22Rv1 (cell line): ENCODE data around the gene COL28A1.

ENCODE experiments used
- ZFX ChIP-seq: fragments of 450-650 bp; IDR thresholded peaks from 2 replicates; pipeline ENCODE4 v1.6.1; 2017; ENCODE audit warnings: antibody characterized with exemption, borderline replicate concordance
- TF ChIP-seq, protein P1 (sequence below): fragments of 450-650 bp; IDR thresholded peaks from 2 replicates; pipeline ENCODE4 v1.5.1; 2017; ENCODE audit warnings: mild to moderate bottlenecking

DNA sequence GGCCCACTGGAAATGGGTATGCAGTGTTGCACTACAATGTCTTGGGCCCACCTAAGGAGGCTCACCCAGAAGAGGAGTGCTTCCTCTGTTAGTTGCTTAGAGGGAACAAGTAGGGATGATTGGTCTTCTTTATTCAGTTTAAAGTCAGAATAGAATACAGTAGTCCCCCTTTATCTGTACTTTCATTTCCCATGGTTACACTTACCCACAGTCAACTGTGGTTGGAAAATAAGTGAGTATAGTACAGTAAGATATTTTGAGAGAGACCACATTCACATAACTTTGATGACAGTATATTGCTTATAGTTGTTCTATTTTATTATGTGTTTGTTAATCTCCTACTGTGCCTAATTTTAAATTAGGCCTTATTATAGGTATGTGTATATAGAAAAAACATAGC, 151.4 kb downstream of the COL28A1 start:
- TF ChIP-seq, protein P1, sequence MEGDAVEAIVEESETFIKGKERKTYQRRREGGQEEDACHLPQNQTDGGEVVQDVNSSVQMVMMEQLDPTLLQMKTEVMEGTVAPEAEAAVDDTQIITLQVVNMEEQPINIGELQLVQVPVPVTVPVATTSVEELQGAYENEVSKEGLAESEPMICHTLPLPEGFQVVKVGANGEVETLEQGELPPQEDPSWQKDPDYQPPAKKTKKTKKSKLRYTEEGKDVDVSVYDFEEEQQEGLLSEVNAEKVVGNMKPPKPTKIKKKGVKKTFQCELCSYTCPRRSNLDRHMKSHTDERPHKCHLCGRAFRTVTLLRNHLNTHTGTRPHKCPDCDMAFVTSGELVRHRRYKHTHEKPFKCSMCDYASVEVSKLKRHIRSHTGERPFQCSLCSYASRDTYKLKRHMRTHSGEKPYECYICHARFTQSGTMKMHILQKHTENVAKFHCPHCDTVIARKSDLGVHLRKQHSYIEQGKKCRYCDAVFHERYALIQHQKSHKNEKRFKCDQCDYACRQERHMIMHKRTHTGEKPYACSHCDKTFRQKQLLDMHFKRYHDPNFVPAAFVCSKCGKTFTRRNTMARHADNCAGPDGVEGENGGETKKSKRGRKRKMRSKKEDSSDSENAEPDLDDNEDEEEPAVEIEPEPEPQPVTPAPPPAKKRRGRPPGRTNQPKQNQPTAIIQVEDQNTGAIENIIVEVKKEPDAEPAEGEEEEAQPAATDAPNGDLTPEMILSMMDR, result no peak
- no peak for TF ChIP-seq ZFX
